EL (cell line): Measurements from ENCODE around the gene DLX1.
"Not testable (repeated sequence)": the region's sequence is repeated elsewhere in the genome, so short reads cannot be mapped to it uniquely, and the experiment has no call there.

ENCODE experiments used
- DNase-seq: peaks from one replicate; pipeline ENCODE4 v3.0.0-alpha.2; 2016

DLX1 gene

GRCh38 chr2:172120118-172120517 is 34.8 kb downstream of the DLX1 start:
- DNase-seq: no peak

- no peak for DNase-seq
Measured at GRCh38 chr2:172128484-172128883, 43.2 kb downstream of the DLX1 start.

- no peak for DNase-seq
Measured at GRCh38 chr2:172129404-172129803, 44.1 kb downstream of the DLX1 start.

GRCh38 chr2:172131713-172132555 is 46.6 kb downstream of the DLX1 start:
- no peak for DNase-seq

- no peak for DNase-seq
Measured at GRCh38 chr2:172134270-172134669, 49.0 kb downstream of the DLX1 start.

- no peak for DNase-seq
Measured at GRCh38 chr2:172135446-172135845, 50.1 kb downstream of the DLX1 start.

- DNase-seq: no peak
Measured at GRCh38 chr2:172137109-172137508, 51.8 kb downstream of the DLX1 start.

GRCh38 chr2:172137943-172138342 is 52.6 kb downstream of the DLX1 start:
- no peak for DNase-seq

GRCh38 chr2:172138727-172139126 is 53.4 kb downstream of the DLX1 start:
- not testable (repeated sequence) for DNase-seq
